ENCODE measurements around the gene PACS2. TPM values are rescaled to one million over a fixed set of nuclear protein-coding genes. Genes with fewer than 3 reads are reported as not detected.
"Not testable (repeated sequence)": the region's sequence is repeated elsewhere in the genome, so short reads cannot be mapped to it uniquely, and the experiment has no call there.

Gene PACS2
- total and polyA plus RNA-seq, 3 donors from 2014 or later = 99.2 to 174 (median 167) TPM

DNA sequence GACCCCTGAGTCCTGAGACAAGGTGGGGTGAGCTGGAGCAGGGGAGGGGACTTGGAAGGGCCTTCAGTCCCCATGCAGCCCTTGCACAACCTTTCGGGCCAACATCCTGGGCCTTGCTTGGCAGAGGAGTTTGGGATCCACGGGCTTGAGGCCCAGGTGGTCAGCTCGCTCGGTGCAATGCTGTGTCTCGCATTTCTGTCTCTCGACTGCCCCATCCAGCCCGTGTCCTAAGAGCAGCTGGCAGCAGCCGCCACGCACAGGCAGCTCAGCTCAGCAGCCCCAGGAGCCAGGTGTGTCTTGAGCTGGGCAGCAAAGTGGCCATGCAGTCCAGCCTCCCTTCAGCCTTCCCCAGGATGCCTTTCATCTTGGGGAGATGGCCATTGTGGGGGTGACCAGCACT lies 10.8 kb downstream of the PACS2 start:
- intact Hi-C loops (cut with DNase I; ENCODE audit: low total_unique reads) = no loop called here
- no peaks in the 10 kb centered on the region for H3K27me3 ChIP-seq
- DNase-seq = no peak
- 73% methylated on average over 9 of the region's 9 CpGs; no CpG with 5 or more reads in 1 of the 2 donors for WGBS, 2 donors
- H3K4me3 ChIP-seq = no peak overlapping the region
- peaks cover 18% of the 10 kb centered on the region for H3K4me1 ChIP-seq
- TF ChIP-seq, protein P1, sequence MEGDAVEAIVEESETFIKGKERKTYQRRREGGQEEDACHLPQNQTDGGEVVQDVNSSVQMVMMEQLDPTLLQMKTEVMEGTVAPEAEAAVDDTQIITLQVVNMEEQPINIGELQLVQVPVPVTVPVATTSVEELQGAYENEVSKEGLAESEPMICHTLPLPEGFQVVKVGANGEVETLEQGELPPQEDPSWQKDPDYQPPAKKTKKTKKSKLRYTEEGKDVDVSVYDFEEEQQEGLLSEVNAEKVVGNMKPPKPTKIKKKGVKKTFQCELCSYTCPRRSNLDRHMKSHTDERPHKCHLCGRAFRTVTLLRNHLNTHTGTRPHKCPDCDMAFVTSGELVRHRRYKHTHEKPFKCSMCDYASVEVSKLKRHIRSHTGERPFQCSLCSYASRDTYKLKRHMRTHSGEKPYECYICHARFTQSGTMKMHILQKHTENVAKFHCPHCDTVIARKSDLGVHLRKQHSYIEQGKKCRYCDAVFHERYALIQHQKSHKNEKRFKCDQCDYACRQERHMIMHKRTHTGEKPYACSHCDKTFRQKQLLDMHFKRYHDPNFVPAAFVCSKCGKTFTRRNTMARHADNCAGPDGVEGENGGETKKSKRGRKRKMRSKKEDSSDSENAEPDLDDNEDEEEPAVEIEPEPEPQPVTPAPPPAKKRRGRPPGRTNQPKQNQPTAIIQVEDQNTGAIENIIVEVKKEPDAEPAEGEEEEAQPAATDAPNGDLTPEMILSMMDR (IDR thresholded peaks at IDR 0.05) = no peak
- TF ChIP-seq POLR2A (IDR thresholded peaks at IDR 0.05) = no peak
- H3K27ac ChIP-seq = no peak overlapping the region
- H3K9me3 ChIP-seq = no peaks in the 10 kb centered on the region
- no peaks in the 10 kb centered on the region for H3K36me3 ChIP-seq (ENCODE audit: low read depth, missing control alignments)

DNA sequence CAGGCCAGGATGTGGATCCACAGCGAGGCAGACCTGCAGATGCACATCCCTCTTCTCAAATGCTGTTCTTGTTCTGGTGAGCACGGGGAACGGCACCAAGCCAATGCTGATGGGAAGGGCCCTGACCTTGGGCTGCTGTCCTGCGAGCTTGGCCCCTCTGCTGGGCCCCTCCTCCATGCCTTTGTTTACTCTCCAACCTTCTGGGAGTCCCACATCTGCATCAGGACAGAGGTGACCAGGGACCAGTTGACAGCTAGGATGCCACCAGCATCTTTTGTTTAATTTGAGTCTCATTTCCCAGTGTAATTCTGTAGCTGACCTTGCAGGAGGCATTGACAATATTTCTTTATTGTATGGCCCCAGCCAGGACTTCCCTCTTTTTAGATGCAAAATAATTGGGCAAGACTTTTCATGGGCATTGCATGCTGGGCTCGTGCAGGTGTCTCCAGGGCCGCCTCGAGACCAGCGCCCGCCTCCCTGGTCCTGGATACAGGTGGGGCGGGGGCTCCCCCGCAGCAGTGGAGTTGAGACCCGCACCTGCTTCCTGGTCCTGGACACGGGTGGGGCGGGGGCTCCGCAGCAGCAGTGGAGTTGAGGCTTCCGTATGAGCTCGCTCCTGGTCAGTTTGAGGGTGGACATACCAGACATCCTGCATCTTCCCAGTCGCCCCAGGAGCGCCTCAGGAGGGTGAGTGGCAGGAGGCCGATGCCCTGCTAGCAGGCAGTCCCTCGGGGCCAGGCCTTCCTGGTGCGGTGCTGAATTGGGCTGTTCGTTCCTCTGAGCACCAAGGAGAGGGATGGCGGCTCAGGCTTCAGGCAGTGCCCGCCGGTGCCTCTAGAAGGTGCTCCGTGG lies 11.4 kb downstream of the PACS2 start:
- Histone ChIP-seq H3K4me3 (no peak overlapping the region), H3K4me1 (peaks cover 18% of the 10 kb centered on the region), H3K9me3 (no peaks in the 10 kb centered on the region), H3K36me3 (ENCODE audit: low read depth, missing control alignments) (no peaks in the 10 kb centered on the region), H3K27me3 (no peaks in the 10 kb centered on the region), H3K27ac (no peak overlapping the region)
- TF ChIP-seq, protein P1 (IDR thresholded peaks at IDR 0.05) = no peak
- DNase-seq = no peak
- intact Hi-C loops (cut with DNase I; ENCODE audit: low total_unique reads) = no loop called here
- 85% methylated on average over 15 to 26 of the region's 27 CpGs for WGBS, 2 donors

DNA sequence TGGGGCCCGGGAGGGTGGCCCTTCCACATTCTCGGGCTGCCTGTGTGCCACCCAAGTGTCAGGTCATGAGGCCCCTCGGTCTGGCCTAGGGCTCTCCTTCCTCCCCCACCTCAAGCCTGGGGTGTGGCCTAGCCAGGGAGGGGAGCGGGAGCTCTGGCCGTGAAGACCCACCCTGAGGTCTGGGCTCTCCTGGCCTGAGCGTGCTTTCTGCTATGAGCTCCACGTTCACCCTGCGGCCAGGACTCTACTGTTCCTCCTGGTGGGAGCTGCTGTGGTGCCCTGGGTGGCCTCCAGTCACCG lies 12.0 kb downstream of the PACS2 start:
- no peak overlapping the region for H3K4me3 ChIP-seq
- H3K4me1 ChIP-seq = peaks cover 18% of the 10 kb centered on the region
- H3K9me3 ChIP-seq = no peaks in the 10 kb centered on the region
- no peaks in the 10 kb centered on the region for H3K27me3 ChIP-seq
- 72 to 88% methylated on average over 3 to 9 of the region's 9 CpGs for WGBS, 2 donors
- H3K27ac ChIP-seq = no peak overlapping the region
- no peaks in the 10 kb centered on the region for H3K36me3 ChIP-seq (ENCODE audit: low read depth, missing control alignments)
- intact Hi-C loops (cut with DNase I; ENCODE audit: low total_unique reads) = no loop called here
- DNase-seq = no peak
- TF ChIP-seq, protein P1 (IDR thresholded peaks at IDR 0.05) = no peak
- TF ChIP-seq POLR2A (IDR thresholded peaks at IDR 0.05) = no peak

DNA sequence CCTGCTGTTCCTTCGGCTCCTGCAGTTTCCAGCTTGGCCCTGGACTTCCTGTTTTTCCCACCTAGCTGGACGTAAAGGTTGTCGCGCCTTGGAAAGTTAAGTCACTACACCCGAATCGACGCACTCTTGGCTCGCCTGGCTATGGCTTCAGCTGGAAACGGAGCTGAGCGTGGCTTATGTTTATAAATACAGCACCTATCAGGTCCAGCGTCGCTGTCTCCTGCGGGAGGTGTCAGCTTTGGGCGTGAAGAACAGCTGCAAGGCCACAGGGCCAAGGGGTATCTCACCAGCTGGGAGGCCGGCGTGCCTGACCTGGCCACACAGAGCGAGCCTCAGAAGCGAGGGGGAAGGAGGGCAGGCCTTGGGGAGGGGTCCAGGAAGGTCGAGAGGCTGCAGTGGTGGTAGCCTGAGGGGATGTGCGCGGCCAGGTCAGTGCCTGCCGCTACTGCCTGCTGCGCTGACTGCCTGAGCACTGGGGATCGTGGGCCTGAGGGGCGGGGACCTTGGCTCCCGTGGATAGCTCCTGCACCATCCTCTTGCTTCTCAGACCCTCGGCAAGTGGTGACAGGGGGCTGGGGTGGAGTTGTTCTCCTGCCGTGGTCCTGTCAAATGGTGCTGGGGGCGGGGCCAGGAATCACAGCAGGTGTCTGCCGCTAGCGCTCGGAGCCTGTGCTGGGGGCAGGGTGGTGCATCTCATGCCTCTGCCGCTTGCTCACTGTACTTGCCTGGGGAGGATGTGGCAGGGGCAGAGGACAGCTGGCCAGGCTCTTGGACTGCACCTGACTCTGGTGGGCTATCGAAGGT lies 12.5 kb downstream of the PACS2 start:
- H3K4me1 ChIP-seq = peaks cover 18% of the 10 kb centered on the region
- intact Hi-C loops (cut with DNase I; ENCODE audit: low total_unique reads) = no loop called here
- no peaks in the 10 kb centered on the region for H3K9me3 ChIP-seq
- H3K4me3 ChIP-seq = no peak overlapping the region
- no peak for DNase-seq
- no peaks in the 10 kb centered on the region for H3K36me3 ChIP-seq (ENCODE audit: low read depth, missing control alignments)
- no peak overlapping the region for H3K27ac ChIP-seq
- no peaks in the 10 kb centered on the region for H3K27me3 ChIP-seq
- 61 to 81% methylated on average over 25 to 34 of the region's 34 CpGs for WGBS, 2 donors
- TF ChIP-seq POLR2A (IDR thresholded peaks at IDR 0.05) = no peak
- TF ChIP-seq, protein P1 (IDR thresholded peaks at IDR 0.05) = no peak

DNA sequence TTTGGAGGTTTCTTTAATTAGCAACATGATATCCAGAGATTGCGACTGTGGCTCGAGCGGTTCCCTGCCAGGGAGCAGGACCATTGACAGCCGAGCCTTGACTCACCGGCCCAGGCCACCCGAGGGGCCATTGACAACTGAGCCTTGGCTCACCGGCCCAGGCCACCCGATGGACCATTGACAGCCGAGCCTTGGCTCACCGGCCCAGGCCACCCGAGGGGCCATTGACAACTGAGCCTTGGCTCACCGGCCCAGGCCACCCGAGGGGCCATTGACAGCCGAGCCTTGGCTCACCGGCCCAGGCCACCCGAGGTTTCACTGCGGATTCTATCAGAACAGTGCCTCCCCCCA lies 13.1 kb downstream of the PACS2 start:
- H3K4me1 ChIP-seq = peaks cover 18% of the 10 kb centered on the region
- H3K4me3 ChIP-seq; H3K36me3 ChIP-seq (ENCODE audit: low read depth, missing control alignments); intact Hi-C loops (cut with DNase I; ENCODE audit: low total_unique reads); H3K27me3 ChIP-seq; H3K27ac ChIP-seq; H3K9me3 ChIP-seq; DNase-seq: not testable (repeated sequence)
- WGBS, 2 donors = 78 to 91% methylated on average over 10 to 17 of the region's 17 CpGs

Data from testis (tissue), 3 donors.